ENCODE results near the gene CDSN.
A peak's percentile ranks its signal among the peaks of the same experiment; 100 is the strongest.

Gene CDSN

DNA sequence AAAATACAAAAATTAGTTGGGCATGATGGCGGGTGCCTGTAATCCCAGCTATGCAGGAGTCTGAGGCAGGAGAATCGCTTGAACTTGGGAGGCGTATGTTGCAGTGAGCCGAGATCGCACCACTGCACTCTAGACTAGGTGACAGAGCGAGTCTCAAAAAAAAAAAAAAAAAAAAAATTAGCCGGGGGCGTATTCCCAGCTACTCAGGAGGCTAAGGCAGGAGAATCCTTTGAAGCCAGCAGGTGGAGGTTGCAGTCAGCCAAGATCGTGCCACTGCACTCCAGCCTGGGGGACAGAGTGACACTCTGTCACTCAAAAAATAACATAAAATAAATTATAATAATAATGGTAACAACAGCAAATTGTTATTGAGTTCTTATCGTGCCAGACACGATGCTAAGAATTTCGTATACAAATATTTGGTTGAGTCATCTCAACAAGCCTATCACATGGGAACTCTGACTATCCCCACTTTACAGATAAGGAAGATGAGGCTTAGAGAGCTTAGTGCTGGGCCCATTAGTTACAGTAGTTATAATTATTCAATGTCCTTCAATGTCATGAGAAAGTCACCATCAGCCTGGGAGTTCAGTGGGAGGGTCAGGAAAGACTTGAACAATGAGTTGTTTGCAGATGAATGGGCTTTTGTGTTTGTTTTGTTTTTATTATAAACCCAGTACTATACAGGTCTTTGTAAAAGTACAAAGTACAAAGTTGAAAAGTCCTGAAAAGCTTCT is 27.3 kb downstream of the CDSN start:
- ATAC-seq (ENCODE audit: low read depth) (no peak), DNase-seq (ENCODE audit: low spot score in 2 of 2) (no peak)
- no peaks in the 10 kb centered on the region for H3K9me3 Mint-ChIP-seq
- no peaks in the 10 kb centered on the region for H3K36me3 Mint-ChIP-seq
- no peak overlapping the region for H3K27ac Mint-ChIP-seq
- no peak overlapping the region for H3K4me3 Mint-ChIP-seq
- H3K4me1 Mint-ChIP-seq: peaks cover 22% of the 10 kb centered on the region
- H3K27me3 Mint-ChIP-seq: peaks cover 2% of the 10 kb centered on the region

DNA sequence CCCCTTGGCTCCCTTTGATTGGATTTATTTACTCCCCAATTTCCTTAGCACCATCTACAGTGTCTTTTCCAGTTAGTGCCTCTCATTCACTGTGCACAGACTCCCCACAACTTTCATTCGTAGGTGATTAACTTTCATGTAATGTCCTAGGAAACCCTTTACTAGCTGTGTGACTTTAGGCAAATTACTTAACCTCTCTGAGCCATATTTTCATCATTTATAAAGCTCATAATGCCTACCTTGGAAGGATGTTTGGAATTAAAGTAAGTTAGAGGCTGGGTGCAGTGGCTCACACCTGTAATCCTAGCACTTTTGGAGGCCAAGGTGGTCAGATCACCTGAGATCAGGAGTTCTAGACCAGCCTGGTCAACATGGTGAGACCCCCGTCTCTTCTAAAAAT is 28.0 kb downstream of the CDSN start:
- no peak overlapping the region for H3K4me3 Mint-ChIP-seq

DNA sequence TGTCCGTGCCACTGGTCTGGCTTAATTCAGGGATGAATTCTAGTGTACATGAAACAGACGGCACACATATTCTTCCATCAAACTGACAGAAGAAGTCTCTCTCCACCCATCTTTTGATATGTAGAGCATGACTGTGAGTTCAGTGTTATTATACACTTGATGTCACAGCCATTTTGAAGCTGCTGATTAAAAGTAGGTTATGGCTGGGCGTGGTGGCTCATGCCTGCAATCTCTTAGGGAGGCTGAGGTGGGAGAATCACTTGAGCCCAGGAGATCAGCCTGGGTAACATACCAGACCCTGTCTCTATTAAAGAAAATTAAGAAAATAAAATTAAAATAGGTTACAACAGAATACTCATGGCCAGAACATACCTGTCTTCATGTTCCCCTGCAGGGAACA is 28.6 kb downstream of the CDSN start:
- no peak overlapping the region for H3K4me3 Mint-ChIP-seq
- no peaks in the 10 kb centered on the region for H3K36me3 Mint-ChIP-seq
- H3K27ac Mint-ChIP-seq: no peak overlapping the region
- peaks cover 18% of the 10 kb centered on the region for H3K4me1 Mint-ChIP-seq
- DNase-seq (ENCODE audit: low spot score in 2 of 2) (no peak), ATAC-seq (ENCODE audit: low read depth) (no peak)
- no peaks in the 10 kb centered on the region for H3K9me3 Mint-ChIP-seq
- H3K27me3 Mint-ChIP-seq: peaks cover 2% of the 10 kb centered on the region

More for the DNA sequence above, 28.0 kb downstream of the CDSN start:
- DNase-seq (ENCODE audit: low spot score in 2 of 2): no peak
- Mint-ChIP-seq H3K4me1 (peaks cover 20% of the 10 kb centered on the region), H3K9me3 (no peaks in the 10 kb centered on the region), H3K27me3 (peaks cover 2% of the 10 kb centered on the region), H3K27ac (no peak overlapping the region), H3K36me3 (no peaks in the 10 kb centered on the region)
- no peak for ATAC-seq (ENCODE audit: low read depth)

DNA sequence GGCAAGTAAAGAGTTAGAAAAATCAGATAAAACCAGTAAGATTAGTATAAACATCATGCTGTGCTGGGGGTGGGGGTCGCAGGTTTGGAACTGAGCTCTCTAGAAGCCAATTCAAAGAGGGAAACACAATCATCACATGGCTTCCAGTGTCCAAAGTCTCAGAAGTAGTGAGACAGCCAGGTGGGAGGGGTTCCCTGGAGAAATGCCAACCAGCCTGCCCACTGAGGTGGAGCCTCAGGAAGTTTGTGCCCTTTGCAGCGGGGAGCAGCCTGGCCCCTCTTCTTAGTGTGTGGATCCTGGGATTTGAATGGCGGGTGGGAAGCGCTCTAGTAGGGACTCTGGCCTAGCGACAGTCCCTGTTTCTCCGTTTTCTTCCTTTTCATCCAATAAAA is 29.3 kb downstream of the CDSN start:
- no peak for DNase-seq (ENCODE audit: low spot score in 2 of 2)
- H3K27ac Mint-ChIP-seq: no peak overlapping the region
- H3K4me3 Mint-ChIP-seq: no peak overlapping the region
- H3K36me3 Mint-ChIP-seq: no peaks in the 10 kb centered on the region
- peaks cover 2% of the 10 kb centered on the region for H3K27me3 Mint-ChIP-seq
- no peak for ATAC-seq (ENCODE audit: low read depth)
- H3K4me1 Mint-ChIP-seq: peaks cover 14% of the 10 kb centered on the region
- H3K9me3 Mint-ChIP-seq: no peaks in the 10 kb centered on the region

DNA sequence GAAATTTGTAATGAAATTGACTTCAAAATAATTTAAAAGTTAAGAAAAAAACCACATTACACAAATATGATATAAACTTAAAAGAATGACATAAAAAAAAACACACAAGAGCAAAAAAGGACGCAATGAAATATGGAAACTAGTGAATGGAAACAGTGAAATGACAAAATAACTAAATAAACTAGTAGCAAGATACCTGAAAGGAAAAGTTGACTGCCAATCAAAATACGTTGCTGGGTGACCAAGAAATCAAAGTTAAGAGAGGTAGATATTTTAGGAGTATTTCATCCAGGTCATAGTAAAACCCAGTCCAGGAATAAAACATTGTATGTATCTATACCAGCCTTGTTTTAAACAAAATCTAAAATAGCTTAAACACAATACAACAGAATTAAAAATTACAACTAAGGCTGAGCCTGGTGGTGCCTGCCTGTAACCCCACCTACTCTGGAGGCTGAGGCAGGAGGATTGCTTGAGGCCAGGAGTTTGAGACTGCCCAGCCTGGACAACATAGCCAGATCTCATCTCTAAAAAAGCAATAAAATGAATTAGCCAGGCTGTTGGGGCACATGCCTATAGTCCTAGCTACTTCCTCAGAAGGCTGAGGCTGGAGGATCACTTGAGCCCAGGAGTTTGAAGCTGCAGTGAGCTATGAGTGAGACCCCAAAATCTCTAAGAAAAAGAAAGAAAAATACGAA is 29.8 kb downstream of the CDSN start:
- no peaks in the 10 kb centered on the region for H3K9me3 Mint-ChIP-seq
- peaks cover 14% of the 10 kb centered on the region for H3K4me1 Mint-ChIP-seq
- DNase-seq (ENCODE audit: low spot score in 2 of 2) (no peak), ATAC-seq (ENCODE audit: low read depth) (no peak)
- H3K27ac Mint-ChIP-seq: no peak overlapping the region
- H3K36me3 Mint-ChIP-seq: no peaks in the 10 kb centered on the region
- peaks cover 2% of the 10 kb centered on the region for H3K27me3 Mint-ChIP-seq
- H3K4me3 Mint-ChIP-seq: no peak overlapping the region

DNA sequence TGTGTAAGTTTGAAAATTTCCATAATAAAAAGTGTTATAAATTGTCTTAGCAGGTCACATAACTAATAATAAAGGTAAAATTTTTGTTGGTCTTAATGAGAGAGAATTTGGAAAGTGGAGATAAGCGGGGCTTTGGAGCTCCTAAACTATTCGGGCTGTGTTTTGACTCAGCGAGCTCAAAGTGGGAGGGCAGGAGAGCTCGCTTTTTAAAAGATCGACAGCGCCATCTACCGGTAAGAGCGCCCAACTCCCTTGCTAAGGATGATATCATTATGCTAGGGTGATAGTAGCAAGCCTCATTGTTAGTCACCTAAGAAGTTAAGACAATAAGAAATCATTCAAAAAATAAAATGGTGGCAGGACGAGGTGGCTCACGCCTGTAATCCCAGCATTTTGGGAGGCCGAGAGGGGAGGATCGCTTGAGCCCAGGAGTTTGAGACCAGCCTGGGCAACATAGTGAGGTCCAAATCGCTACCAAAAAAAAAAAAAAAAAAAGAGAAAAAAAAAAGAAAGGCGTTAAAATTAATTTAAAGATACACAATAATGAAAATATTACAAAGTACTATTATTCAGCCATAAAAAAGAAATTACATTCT is 32.7 kb downstream of the CDSN start:
- Mint-ChIP-seq H3K27me3 (peaks cover 4% of the 10 kb centered on the region), H3K9me3 (no peaks in the 10 kb centered on the region), H3K27ac (no peak overlapping the region), H3K4me1 (no peaks in the 10 kb centered on the region), H3K36me3 (no peaks in the 10 kb centered on the region), H3K4me3 (no peak overlapping the region)
- peak; percentile 87 to 90 for DNase-seq (ENCODE audit: low spot score in 2 of 2)
- peak; percentile 97 for ATAC-seq (ENCODE audit: low read depth)

DNA sequence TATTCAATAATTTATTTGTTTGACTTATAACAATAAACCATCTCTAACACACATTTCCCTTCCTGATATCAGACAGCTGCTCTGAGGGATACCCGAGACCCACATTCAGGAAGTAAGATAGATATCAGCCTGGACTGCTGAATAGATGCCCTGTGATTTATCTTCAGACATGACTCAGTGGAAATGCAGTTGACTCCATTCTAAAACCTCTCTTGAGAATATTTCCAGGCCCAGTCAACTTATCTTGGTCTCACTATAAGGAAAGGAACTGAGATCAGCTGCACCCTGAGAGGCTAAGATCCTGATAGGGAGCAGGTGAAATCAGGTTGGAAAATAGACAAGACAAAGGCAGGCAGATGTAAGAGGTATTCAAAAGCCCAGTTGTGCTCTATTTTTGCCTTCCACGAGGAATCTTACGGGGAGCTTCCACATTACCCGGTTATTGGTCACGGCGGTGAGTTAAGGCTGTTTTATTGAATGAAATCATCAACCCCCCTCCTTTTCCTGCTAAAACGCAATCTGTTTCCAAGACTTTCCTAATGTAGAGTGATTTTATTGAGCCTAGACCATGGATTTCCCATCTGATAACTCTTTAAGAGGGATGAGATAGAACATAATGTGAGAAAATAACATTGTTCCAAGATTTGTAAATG is 33.3 kb downstream of the CDSN start:
- DNase-seq (ENCODE audit: low spot score in 2 of 2) (no peak), ATAC-seq (ENCODE audit: low read depth) (no peak)
- no peaks in the 10 kb centered on the region for H3K4me1 Mint-ChIP-seq
- no peak overlapping the region for H3K27ac Mint-ChIP-seq
- peaks cover 4% of the 10 kb centered on the region for H3K27me3 Mint-ChIP-seq
- H3K9me3 Mint-ChIP-seq: no peaks in the 10 kb centered on the region
- no peaks in the 10 kb centered on the region for H3K36me3 Mint-ChIP-seq
- H3K4me3 Mint-ChIP-seq: no peak overlapping the region

DNA sequence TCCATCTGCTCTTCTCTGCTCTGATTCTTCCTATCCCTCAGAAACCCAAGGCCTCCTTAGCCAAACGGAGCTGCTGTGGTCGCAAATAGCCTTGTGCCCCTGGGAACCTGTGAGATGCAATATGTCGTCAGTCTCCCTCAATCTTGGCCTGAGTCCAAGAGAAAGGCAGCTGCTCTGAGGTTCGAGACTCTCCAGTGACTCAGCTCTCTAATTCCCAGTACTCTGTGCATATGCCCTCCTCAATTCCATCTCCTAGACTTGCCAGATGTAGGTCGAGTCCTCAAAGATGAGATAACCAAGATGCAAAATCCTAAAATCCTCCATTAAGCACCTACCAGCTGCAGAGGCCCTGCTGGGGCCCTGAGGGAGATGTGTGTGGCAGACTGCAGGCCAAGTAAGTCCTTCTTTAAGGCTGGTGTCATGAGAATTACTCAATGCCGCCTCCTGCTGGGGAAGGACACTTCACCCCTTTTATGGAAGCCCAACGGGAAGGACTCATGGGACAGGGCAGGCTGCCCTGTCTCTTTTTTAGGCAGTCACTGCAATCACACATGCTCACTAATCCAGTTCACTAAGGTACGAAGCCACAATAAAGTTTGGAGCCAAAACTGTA is 36.4 kb downstream of the CDSN start:
- peaks cover 6% of the 10 kb centered on the region for H3K27me3 Mint-ChIP-seq
- H3K4me1 Mint-ChIP-seq: peaks cover 3% of the 10 kb centered on the region
- no peaks in the 10 kb centered on the region for H3K36me3 Mint-ChIP-seq
- no peaks in the 10 kb centered on the region for H3K9me3 Mint-ChIP-seq
- ATAC-seq (ENCODE audit: low read depth) (peak; percentile 47), DNase-seq (ENCODE audit: low spot score in 2 of 2) (peak; percentile 17 to 30)
- no peak overlapping the region for H3K4me3 Mint-ChIP-seq
- no peak overlapping the region for H3K27ac Mint-ChIP-seq

DNA sequence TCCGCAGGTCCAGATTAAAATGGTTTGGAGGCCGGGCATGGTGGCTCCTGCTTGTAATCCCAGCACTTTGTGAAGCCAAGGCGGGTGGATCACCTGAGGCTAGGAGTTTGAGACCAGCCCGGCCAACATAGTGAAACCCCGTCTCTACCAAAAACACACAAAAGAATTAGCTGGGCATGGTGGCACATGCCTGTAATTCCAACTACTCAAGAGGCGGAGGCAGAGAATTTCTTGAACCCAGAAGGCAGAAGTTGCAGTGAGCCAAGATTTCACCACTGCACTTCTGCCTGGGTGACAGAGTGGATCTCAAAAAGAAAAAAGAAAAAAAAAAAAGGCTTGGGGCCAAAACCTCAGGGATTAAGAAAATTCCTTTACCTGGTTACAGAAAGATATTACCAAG is 38.4 kb downstream of the CDSN start:
- no peak overlapping the region for H3K4me3 Mint-ChIP-seq
- ATAC-seq (ENCODE audit: low read depth) (no peak), DNase-seq (ENCODE audit: low spot score in 2 of 2) (no peak)
- no peaks in the 10 kb centered on the region for H3K9me3 Mint-ChIP-seq
- no peak overlapping the region for H3K27ac Mint-ChIP-seq
- peaks cover 3% of the 10 kb centered on the region for H3K4me1 Mint-ChIP-seq
- peaks cover 6% of the 10 kb centered on the region for H3K27me3 Mint-ChIP-seq
- H3K36me3 Mint-ChIP-seq: no peaks in the 10 kb centered on the region

DNA sequence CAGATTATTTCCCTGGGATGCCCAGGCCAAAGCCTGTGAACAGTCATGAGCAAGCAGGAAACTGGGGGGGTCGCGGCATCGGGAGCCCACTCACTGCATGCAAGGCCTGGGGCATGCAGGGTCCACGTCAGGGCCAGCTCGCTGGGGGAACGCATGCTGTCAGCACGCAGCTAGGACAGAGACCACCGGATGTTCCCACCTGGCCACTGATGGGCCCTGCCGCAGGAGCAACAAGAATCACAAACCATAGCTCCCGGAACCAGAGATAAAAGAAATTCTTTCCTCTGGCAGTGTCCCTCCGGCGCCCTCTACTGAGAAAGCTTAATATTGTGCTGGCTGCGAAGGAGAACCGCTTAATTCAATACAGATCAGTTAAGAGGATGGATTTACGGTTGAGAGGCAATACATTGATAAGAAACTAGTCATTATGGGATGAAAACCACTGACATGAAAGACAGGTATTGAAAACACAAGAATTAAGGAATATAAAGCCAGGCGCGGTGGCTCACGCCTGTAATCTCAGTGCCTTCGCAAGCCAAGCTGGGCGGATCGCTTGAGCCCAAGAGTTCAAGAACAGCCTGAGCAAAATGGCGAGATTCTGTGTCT is 40.5 kb downstream of the CDSN start:
- Mint-ChIP-seq H3K4me3 (peak overlapping the region; percentile 75), H3K27ac (no peak overlapping the region)
- DNase-seq (ENCODE audit: low spot score in 2 of 2): peak; percentile 63 to 68

DNA sequence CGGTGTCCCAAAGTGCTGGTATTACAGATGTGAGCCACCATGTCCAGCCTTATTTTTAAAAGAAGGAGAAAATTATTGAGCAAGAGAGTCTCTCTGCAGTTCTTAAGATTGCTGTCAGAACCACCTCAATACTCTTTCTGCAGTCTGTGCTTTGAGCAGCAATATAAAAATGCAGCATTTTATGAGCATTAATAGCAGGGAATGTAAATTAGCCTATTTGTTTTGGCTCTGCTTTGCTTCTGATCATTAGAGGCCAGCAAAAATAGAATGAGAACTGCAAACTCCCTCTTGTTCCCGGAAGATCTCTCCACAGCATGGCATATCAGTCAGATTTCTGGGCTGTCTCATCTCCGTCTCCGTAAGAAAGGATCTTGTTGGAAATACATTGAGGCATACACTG is 43.6 kb downstream of the CDSN start:
- ATAC-seq (ENCODE audit: low read depth): no peak
- Mint-ChIP-seq H3K36me3 (no peaks in the 10 kb centered on the region), H3K27ac (no peak overlapping the region), H3K4me1 (peaks cover 3% of the 10 kb centered on the region), H3K9me3 (no peaks in the 10 kb centered on the region), H3K27me3 (peaks cover 2% of the 10 kb centered on the region), H3K4me3 (no peak overlapping the region)
- no peak for DNase-seq (ENCODE audit: low spot score in 2 of 2)

More for the DNA sequence above, 40.5 kb downstream of the CDSN start:
- Mint-ChIP-seq H3K27me3 (peaks cover 4% of the 10 kb centered on the region), H3K36me3 (no peaks in the 10 kb centered on the region), H3K4me1 (peaks cover 3% of the 10 kb centered on the region), H3K9me3 (no peaks in the 10 kb centered on the region)
- peak; percentile 80 for ATAC-seq (ENCODE audit: low read depth)

DNA sequence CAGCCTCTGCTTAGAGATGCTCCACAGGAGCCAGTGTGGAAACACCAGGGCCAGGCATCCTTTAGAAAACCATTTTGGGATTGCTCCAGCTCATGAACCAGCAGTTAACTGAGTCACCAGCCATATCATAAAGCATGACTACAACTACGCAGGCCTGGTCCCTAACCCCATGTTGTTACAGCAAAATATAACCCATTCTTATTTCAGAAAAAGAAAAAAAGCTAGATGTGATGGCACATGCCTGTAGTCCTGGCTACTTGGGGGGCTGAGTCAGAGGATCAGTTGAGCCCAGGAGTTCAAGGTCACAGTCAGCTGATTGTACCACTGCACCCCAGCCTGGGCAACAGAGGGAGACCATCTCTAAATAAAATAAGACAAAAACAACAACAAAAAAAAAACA is 44.7 kb downstream of the CDSN start:
- Mint-ChIP-seq H3K4me3 (no peak overlapping the region), H3K36me3 (no peaks in the 10 kb centered on the region), H3K4me1 (peaks cover 3% of the 10 kb centered on the region), H3K27ac (no peak overlapping the region), H3K27me3 (peaks cover 2% of the 10 kb centered on the region), H3K9me3 (no peaks in the 10 kb centered on the region)
- ATAC-seq (ENCODE audit: low read depth) (no peak), DNase-seq (ENCODE audit: low spot score in 2 of 2) (no peak)

DNA sequence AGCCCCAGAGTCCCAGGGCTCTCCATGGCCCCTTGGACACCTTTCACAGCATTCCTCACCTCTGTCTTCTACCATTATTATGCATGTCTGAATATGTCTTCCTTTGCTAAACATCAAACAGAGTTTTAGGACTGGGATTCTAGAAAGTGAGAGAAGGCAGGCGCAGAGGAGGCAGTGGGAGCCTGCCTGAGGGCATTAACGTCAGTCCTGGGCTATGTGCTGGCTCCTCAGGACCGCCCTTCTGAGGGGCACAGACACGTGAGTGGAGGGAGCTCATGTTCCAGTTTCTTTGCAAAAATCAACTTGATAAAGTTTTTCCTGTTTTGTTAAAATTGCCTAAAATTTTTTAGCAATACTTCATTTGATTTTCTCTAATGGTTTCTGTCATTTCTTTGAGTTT is 45.8 kb downstream of the CDSN start:
- no peak for DNase-seq (ENCODE audit: low spot score in 2 of 2)
- no peaks in the 10 kb centered on the region for H3K4me1 Mint-ChIP-seq
- H3K36me3 Mint-ChIP-seq: no peaks in the 10 kb centered on the region
- no peak overlapping the region for H3K27ac Mint-ChIP-seq
- no peaks in the 10 kb centered on the region for H3K27me3 Mint-ChIP-seq
- no peak overlapping the region for H3K4me3 Mint-ChIP-seq
- no peaks in the 10 kb centered on the region for H3K9me3 Mint-ChIP-seq
- ATAC-seq (ENCODE audit: low read depth): no peak
